ENCODE results near the gene HIGD1B.

GRCh38 chr17:44880062-44880461 lies 32.4 kb downstream of the HIGD1B start:
- TF ChIP-seq SUZ12 (IDR thresholded peaks at IDR 0.05; ENCODE audit: extremely low read depth, insufficient read depth, insufficient read length): no peak
- no peak for TF ChIP-seq ZNF274 (IDR thresholded peaks at IDR 0.05; ENCODE audit: low read depth, low read length)
- no peak for TF ChIP-seq YY1 (IDR thresholded peaks at IDR 0.05; ENCODE audit: insufficient read depth, insufficient read length)

Data from NT2/D1 (cell line).